ENCODE results near the gene NOL4L.

Gene NOL4L, protein sequence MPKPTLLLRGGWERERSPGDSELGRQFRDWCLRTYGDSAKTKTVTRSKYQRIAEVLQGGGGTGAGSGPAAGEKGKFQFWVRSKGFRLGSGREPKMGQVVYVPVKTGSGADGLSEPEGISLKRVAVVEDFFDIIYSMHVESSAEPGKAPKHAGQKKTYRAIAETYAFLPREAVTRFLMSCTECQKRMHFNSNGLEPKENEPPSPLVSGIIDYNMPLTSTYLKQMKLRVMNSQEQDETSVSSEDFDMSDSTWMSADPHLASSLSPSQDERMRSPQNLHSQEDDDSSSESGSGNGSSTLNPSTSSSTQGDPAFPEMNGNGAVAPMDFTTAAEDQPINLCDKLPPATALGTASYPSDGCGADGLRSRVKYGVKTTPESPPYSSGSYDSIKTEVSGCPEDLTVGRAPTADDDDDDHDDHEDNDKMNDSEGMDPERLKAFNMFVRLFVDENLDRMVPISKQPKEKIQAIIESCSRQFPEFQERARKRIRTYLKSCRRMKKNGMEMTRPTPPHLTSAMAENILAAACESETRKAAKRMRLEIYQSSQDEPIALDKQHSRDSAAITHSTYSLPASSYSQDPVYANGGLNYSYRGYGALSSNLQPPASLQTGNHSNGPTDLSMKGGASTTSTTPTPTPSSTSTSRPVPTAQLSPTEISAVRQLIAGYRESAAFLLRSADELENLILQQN

GRCh38 chr20:32585011-32585585, at the start of gene NOL4L:
Gene NOL4L (minus strand): TSS chr20:32585333. CDS start chr20:32584890, 443 bp downstream.
- peak; percentile 54 for DNase-seq

GRCh38 chr20:32634041-32634805, 49.1 kb upstream of the NOL4L start:
- DNase-seq (no peak), ATAC-seq (no peak)

More at GRCh38 chr20:32585011-32585585, at the start of gene NOL4L:
- ATAC-seq, result peak; percentile 10

- ATAC-seq (no peak), DNase-seq (no peak)
Measured at GRCh38 chr20:32632461-32633354, 47.6 kb upstream of the NOL4L start.

GRCh38 chr20:32631933-32632460, 46.9 kb upstream of the NOL4L start:
- DNase-seq (no peak), ATAC-seq (no peak)

GRCh38 chr20:32629813-32630212, 44.7 kb upstream of the NOL4L start:
- ATAC-seq, result no peak
- DNase-seq, result no peak

- no peak for ATAC-seq
- no peak for DNase-seq
Measured at GRCh38 chr20:32628960-32629530, 43.9 kb upstream of the NOL4L start.

DNA sequence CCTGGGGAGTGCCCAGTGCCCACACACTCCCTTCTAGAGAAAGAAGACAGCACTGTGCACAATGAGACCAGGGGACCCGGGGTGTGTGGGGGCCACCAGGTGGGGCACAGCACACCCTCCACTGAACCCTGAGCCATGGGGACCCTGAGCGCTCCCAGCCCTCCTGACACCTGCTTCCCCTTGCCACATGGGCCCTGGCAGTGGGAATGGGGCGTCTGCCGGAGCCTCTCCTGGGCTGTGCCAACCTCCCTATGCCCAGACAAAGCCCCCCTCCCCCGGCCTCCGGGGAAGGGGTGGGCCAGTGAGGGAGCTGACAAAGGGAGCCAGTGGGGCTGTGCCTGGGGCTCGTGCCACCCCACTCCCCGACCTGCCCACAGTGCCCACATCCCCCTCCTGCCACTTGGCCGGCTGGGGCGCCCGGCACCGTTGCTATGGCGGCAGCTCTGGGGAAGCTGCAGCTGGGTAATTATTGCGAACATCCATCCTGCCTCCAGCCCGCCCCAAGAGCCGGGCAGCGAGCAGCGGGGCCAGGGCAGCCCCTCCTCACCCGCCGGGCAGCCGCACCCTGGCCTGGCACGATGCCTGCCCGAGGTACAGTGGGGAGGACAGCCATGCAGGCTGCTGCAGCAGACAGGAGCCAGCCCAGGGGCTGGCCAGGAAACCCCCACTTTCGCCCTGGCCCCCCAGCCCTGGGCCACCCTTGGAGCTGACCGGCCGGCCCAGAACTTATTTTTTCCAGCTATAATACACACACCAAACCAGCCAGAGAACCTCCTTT, 41.9 kb upstream of the NOL4L start:
- DNase-seq (peak; percentile 16), ATAC-seq (peak; percentile 11)

GRCh38 chr20:32626407-32626806, 41.3 kb upstream of the NOL4L start:
- no peak for ATAC-seq

GRCh38 chr20:32625996-32626395, 40.9 kb upstream of the NOL4L start:
- ATAC-seq (no peak), DNase-seq (no peak)

More at GRCh38 chr20:32626407-32626806, 41.3 kb upstream of the NOL4L start:
- no peak for DNase-seq

DNA sequence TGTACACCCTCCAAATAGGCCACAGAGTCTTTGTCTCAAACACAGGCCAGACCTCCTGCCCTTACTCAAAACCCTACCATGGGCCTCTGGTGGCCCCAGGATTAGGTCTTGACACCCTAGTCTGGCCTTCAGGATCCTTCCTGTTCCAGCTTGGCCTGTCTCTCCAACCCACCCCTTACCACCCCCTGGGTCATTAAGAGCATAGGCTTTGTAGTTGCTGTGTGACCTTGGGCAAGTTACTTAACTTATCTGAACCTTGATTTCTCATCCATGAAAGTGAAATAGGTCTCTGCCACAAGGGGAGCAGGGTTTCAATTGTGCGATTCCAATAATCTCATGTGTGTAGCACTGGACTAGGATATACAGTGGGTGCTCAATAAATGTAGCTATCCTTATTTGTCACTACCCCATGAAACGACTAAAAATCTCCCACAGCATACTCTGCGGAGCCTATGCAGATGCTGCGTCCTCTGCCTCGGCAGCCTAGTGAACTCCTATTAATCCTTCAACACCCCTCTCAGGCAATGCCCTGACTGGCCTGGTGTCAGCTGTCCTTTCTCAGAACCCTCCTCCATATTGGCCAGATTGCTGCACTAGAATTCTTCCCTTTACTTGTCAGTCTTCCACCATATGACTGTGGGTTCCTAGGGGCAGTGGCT, 39.7 kb upstream of the NOL4L start:
- DNase-seq, result no peak
- no peak for ATAC-seq

- ATAC-seq, result no peak
Measured at GRCh38 chr20:32623667-32624157, 38.6 kb upstream of the NOL4L start.

DNA sequence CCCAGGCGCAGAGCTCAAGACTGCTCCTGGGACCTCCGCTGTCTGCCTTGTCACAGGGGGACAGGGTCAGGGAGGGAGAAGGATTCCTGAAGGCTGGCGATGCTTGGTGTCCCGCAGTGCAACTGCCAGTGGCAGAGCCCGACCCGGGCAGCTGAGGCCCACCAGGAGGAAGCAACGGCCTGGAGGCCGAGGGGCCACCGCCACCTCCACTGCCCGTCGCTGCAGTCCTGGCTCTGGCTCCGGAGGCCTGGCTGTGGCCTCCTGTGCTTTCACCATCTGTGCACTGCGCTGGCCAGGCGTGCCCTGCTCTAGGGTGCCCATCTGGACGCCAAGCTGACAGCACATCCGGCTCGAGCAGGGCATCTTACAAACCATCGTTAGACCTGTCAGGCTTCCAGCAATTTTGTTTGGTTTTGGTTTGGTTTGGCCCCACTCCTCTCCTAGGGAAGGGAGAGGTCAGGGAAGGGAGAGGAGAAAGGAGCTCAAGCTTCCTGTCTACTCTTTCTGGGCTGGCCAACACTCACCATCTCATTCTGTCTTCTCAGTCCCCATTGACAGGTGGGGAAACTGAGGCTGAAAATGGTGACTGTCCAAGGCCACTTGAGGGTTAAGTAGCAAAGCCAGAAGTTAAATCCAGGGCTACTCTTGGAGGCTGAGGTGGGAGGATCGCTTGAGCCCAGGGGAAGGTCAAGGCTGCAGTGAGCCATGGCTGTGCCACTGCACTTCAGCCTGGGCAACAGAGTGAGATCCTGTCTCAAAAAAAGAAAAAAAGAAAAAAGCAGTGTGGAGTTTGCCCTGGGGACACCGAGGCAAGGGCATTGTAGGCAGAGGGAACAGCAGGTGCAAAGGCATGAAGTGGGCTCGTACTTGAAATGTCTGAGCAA, 37.7 kb upstream of the NOL4L start:
- ATAC-seq (no peak), DNase-seq (no peak)

More at GRCh38 chr20:32623667-32624157, 38.6 kb upstream of the NOL4L start:
- no peak for DNase-seq

DNA sequence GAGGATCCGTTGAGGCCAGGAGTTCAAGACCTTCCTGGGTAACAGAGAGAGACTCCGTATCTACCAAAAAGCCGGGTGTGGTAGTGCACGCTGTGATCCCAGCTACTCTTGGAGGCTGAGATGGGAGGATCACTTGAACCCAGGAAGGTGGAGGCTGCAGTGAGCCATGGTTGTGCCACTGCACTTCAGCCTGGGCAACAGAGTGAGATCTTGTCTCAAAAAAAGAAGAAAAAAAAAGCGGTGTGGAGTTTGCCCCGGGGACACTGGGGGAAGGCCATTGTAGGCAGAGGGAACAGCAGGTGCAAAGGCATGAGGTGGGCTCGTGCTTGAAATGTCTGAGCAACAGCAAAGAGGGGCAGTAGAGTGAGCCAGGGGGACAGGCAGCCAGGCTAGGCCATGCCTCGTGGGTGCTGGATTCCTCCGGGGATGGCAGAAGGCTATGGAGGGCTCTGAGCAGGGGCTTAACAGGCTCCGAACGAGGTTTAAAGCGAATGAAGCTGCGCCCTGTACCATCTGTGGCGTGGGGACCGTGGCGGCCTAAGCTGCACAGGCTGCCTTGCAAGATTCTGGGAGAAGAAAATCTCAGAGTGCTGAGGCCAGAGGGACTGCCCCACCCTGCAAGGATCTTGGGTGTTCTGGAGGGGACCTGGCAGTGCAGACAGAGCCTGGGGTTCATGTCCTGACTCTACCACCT, 36.9 kb upstream of the NOL4L start:
- ATAC-seq (no peak), DNase-seq (no peak)

- DNase-seq (no peak), ATAC-seq (no peak)
Measured at GRCh38 chr20:32621071-32621890, 36.1 kb upstream of the NOL4L start.

DNA sequence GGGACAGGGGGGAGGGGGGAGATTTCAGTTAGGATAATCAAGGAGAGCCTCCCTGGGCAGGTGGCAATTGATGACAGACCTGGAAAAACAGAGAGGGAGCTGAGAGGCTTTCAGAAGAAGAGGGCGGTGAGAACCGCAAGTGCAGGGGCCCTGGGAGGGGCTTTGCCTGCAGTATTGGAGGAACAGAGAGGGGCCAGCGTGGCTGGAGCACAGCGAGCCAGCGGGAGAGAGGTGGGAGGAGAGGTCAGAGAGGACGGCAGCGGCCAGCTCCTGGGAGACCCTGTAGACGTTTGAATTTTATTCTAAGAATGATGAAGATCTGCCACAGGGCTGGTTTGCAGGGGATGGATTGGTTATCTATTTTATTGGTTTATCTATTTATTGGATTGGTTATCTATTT, 34.5 kb upstream of the NOL4L start:
- ATAC-seq, result no peak
- no peak for DNase-seq

DNA sequence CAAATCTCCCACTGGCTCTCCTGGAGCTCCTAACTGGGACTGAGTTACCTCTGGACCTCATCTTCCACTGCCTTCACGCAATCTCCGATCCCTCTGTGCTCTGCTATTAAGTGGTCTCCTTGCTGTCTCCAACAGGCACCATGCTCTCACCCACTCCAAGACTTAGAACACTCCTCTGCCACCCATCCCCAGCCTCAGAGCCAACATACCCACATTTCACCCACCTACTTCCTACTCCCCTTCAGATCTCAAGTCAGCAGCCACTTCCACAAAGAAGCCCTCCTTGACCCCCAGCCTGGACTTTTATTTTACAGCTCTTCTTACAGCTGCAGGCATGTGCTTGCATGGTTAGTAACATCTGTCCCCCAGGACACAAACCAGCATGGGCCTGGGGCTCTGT, 29.6 kb upstream of the NOL4L start:
- ATAC-seq (no peak), DNase-seq (no peak)

- DNase-seq (no peak), ATAC-seq (no peak)
Measured at GRCh38 chr20:32614303-32614702, 29.2 kb upstream of the NOL4L start.

Data from stimulated activated naive CD8-positive, alpha-beta T cell treated with anti-CD3 and anti-CD28 coated beads, Interleukin-15, Interleukin-2, amounts not matched to agents 100 U/mL and 50 U/mL, for 24 hours (primary cell).